ENCODE data around the gene ANKRD22. TPM values are rescaled to one million over a fixed set of nuclear protein-coding genes. Genes with fewer than 3 reads are reported as not detected.

ANKRD22 gene
- total RNA-seq, 1 donor from 2014 or later = 4.1 TPM

- DNase-seq = peak; percentile 95
These were observed 16.3 kb downstream of the ANKRD22 start for GRCh38 chr10:88835096-88835909.

GRCh38 chr10:88833723-88834122, 17.9 kb downstream of the ANKRD22 start:
- no peak for DNase-seq

GRCh38 chr10:88833156-88833555, 18.5 kb downstream of the ANKRD22 start:
- no peak for DNase-seq

- DNase-seq = no peak
These were observed 19.3 kb downstream of the ANKRD22 start for GRCh38 chr10:88832376-88832775.

- no peak for DNase-seq
These were observed 19.9 kb downstream of the ANKRD22 start for GRCh38 chr10:88831709-88832108.

- DNase-seq = no peak
These were observed 20.9 kb downstream of the ANKRD22 start for GRCh38 chr10:88830643-88831268.

GRCh38 chr10:88828310-88828709, 23.3 kb downstream of the ANKRD22 start:
- DNase-seq = no peak

- DNase-seq = no peak
These were observed 24.0 kb downstream of the ANKRD22 start for GRCh38 chr10:88827671-88828070.

- DNase-seq = no peak
These were observed 25.3 kb downstream of the ANKRD22 start for GRCh38 chr10:88826388-88826787.

GRCh38 chr10:88820748-88821401, 30.8 kb downstream of the ANKRD22 start:
- peak; percentile 82 for DNase-seq

- DNase-seq = no peak
These were observed 32.4 kb downstream of the ANKRD22 start for GRCh38 chr10:88819290-88819689.

- no peak for DNase-seq
These were observed 38.4 kb downstream of the ANKRD22 start for GRCh38 chr10:88813200-88813599.

GRCh38 chr10:88810196-88810961, 41.3 kb downstream of the ANKRD22 start:
- DNase-seq = peak; percentile 32

GRCh38 chr10:88809621-88810020, 42.0 kb downstream of the ANKRD22 start:
- no peak for DNase-seq

- DNase-seq = no peak
These were observed 45.7 kb downstream of the ANKRD22 start for GRCh38 chr10:88805924-88806323.

GRCh38 chr10:88805361-88805760, 46.3 kb downstream of the ANKRD22 start:
- DNase-seq = no peak

GRCh38 chr10:88804083-88804812, 47.4 kb downstream of the ANKRD22 start:
- no peak for DNase-seq

GRCh38 chr10:88803641-88804040, 48.0 kb downstream of the ANKRD22 start:
- DNase-seq = no peak

GRCh38 chr10:88802523-88803285, 48.9 kb downstream of the ANKRD22 start, which contains the start of gene LIPM:
LIPM (plus strand) TSS chr10:88802730; CDS start chr10:88802897, 167 bp downstream.
- no peak for DNase-seq
